K562 (cell line): Measurements from ENCODE around the gene HEXIM1. TPM values are rescaled to one million over a fixed set of nuclear protein-coding genes. Genes with fewer than 3 reads are reported as not detected.

ENCODE experiments used
- ATAC-seq: fragments of 200-7000 bp; cut with Tn5 transposase; 3 replicates; pipeline ENCODE4 v1.9.1; 2020; ENCODE audit warnings: moderate library complexity
- BruUV-seq: library from RNA; stranded (reverse); fragments of 400-500 nt; replicated peaks from 2 replicates; lab custom pipeline; 2021; lab: Mats Ljungman, UMichigan
- CTCF ChIA-PET: fragments of 300-600 bp; formaldehyde crosslinking; extraction: SDS; loops from one replicate; lab custom pipeline; 2021; ENCODE audit warnings: low intra/inter-chr PET ratio; lab: Yijun Ruan, JAX
- POLR2A ChIA-PET: fragments of 300-600, 350-650 bp; sonication (Branson Sonifier 250); formaldehyde crosslinking; extraction: SDS; loops from one replicate; lab custom pipeline; 2021; ENCODE audit warnings: antibody characterized with exemption, inconsistent platforms; lab: Yijun Ruan, JAX
- DNase-seq, 4 experiments: peaks; one replicate each; pipeline versions ENCODE4 v3.0.0 to v3.0.0-alpha.2; 2011 to 2018; ENCODE audit warnings: low spot score in 3 of 4, mixed read lengths in 3 of 4; ENCODE audit errors: extremely low read depth in 1 of 4
- FAIRE-seq: peaks from 2 replicates; lab custom pipeline; 2011; peaks lifted over from hg19 to GRCh38; lab: Jason Lieb, UNC
- H2AFZ ChIP-seq: 2 replicates; pipeline ENCODE4 v1.6.0; 2011; ENCODE audit warnings: low read depth, low read length, control low read depth, inconsistent platforms
- H3K27ac ChIP-seq: fragments of 200-600 bp; 3 replicates; pipeline ENCODE4 v1.8.0; 2011; ENCODE audit warnings: low read depth, mild to moderate bottlenecking, control low read depth, inconsistent platforms, low read length, moderate library complexity, mixed read lengths; ENCODE audit errors: extremely low read depth
- H3K27me3 ChIP-seq, 2 experiments: fragments of 300-600 bp in 1 of 2; 2 replicates in 1 of 2; 3 replicates in 1 of 2; pipeline versions ENCODE4 v1.6.0 to v1.8.0; 2011; ENCODE audit warnings: inconsistent platforms in 2 of 2, low read length in 2 of 2, mild to moderate bottlenecking in 1 of 2, mixed read lengths in 1 of 2, moderate library complexity in 1 of 2; ENCODE audit not compliant: control insufficient read depth in 2 of 2, insufficient read depth in 2 of 2
- H3K36me3 ChIP-seq: fragments of 300-600 bp; 3 replicates; pipeline ENCODE4 v1.8.0; 2011; ENCODE audit warnings: mild to moderate bottlenecking, low read length, inconsistent platforms; ENCODE audit not compliant: control insufficient read depth, insufficient read depth
- H3K4me1 ChIP-seq, 2 experiments: fragments of 200-600 bp in 1 of 2; replicated peaks in 1 of 2; 2 replicates in 1 of 2; 3 replicates in 1 of 2; pipeline versions ENCODE4 v1.5.1 to v1.8.0; 2011; ENCODE audit warnings: inconsistent platforms in 2 of 2, low read length in 2 of 2, mild to moderate bottlenecking in 1 of 2, mixed read lengths in 1 of 2, moderate library complexity in 1 of 2; ENCODE audit not compliant: control insufficient read depth in 2 of 2, insufficient read depth in 2 of 2
- H3K4me2 ChIP-seq: 2 replicates; pipeline ENCODE4 v1.6.1; 2011; ENCODE audit warnings: low read length, control low read depth, inconsistent platforms, mixed read lengths; ENCODE audit not compliant: insufficient read depth
- H3K4me3 ChIP-seq: fragments of 200-600 bp; sonication (generic), shearing (Covaris generic); 2 replicates; pipeline ENCODE4 v1.5.1; 2016; ENCODE audit warnings: control low read depth, inconsistent platforms
- H3K79me2 ChIP-seq: fragments of 200-600 bp; 3 replicates; pipeline ENCODE4 v1.8.0; 2011; ENCODE audit warnings: low read length, inconsistent platforms; ENCODE audit not compliant: control insufficient read depth, insufficient read depth
- H3K9ac ChIP-seq, 2 experiments: 2 replicates each; pipeline versions ENCODE4 v1.6.0 to v1.6.1; 2011; ENCODE audit warnings: low read depth in 2 of 2, low read length in 2 of 2, control low read depth in 1 of 2, inconsistent platforms in 1 of 2, mild to moderate bottlenecking in 1 of 2, mixed read lengths in 1 of 2; ENCODE audit not compliant: insufficient read depth in 1 of 2
- H3K9me1 ChIP-seq: one replicate; pipeline ENCODE4 v1.6.0; 2011; ENCODE audit warnings: inconsistent platforms, mild to moderate bottlenecking, low read length, moderate library complexity; ENCODE audit not compliant: control insufficient read depth, insufficient read depth
- H3K9me3 ChIP-seq: replicated peaks from 2 replicates; pipeline ENCODE4 v1.5.1; 2011; ENCODE audit warnings: low read depth, low read length, inconsistent platforms; ENCODE audit not compliant: control insufficient read depth, insufficient read depth
- H4K20me1 ChIP-seq: replicated peaks from 2 replicates; pipeline ENCODE4 v1.6.1; 2011; ENCODE audit warnings: low read length, inconsistent platforms, mixed read lengths; ENCODE audit not compliant: control insufficient read depth, insufficient read depth
- CBX8 ChIP-seq: fragments of 200-600 bp; sonication (generic); IDR thresholded peaks from 2 replicates; pipeline ENCODE4 v1.6.1; 2012; ENCODE audit warnings: borderline replicate concordance, mixed run types, low read depth, mild to moderate bottlenecking, moderate library complexity, mixed read lengths, low read length, control low read depth, inconsistent platforms; ENCODE audit not compliant: poor library complexity, severe bottlenecking; ENCODE audit errors: extremely low read depth
- CREBBP ChIP-seq: IDR thresholded peaks from one replicate; pipeline ENCODE4 v1.6.1; 2012; ENCODE audit warnings: low read depth, mild to moderate bottlenecking, control low read depth, inconsistent platforms, low read length
- HBP1 ChIP-seq: fragments of 450-650 bp; formaldehyde crosslinking; IDR thresholded peaks from 2 replicates; pipeline ENCODE4 v1.4.0; 2022; ENCODE audit warnings: missing genetic modification characterization
- MYNN ChIP-seq, 2 experiments: sonication (generic); formaldehyde crosslinking in 1 of 2; IDR thresholded peaks; 2 replicates each; pipeline versions ENCODE4 v1.5.0 to v1.6.1; 2016 to 2020; ENCODE audit warnings: antibody characterized with exemption in 1 of 2, missing genetic modification reagents in 1 of 2
- TCF7L2 ChIP-seq: fragments of 150-350 bp; IDR thresholded peaks from 2 replicates; pipeline ENCODE4 v1.6.1; 2016; ENCODE audit warnings: low read depth, mild to moderate bottlenecking, low read length, moderate library complexity
- TSHZ1 ChIP-seq: fragments of 250-450 bp; sonication (Bioruptor Pico); IDR thresholded peaks from 2 replicates; pipeline ENCODE4 v1.4.0; 2020; ENCODE audit warnings: mild to moderate bottlenecking, moderate library complexity
- ZFX ChIP-seq: sonication (generic); formaldehyde crosslinking; IDR thresholded peaks from 2 replicates; pipeline ENCODE4 v1.8.0; 2022; ENCODE audit warnings: mild to moderate bottlenecking, missing genetic modification reagents, moderate library complexity
- WGBS: fragments of 100-300 bp; shearing (Covaris generic); methylation state at CpG from one replicate; pipeline ENCODE4 v1.1.6; 2016; ENCODE audit warnings: low coverage, mixed read lengths; ENCODE audit not compliant: insufficient coverage; ENCODE audit errors: missing lambda C conversion rate; 5-methylcytosine and 5-hydroxymethylcytosine counted together
- in situ Hi-C: fragments of 300-500 bp; cut with MboI; formaldehyde crosslinking; loops from 4 replicates; pipeline ENCODE4 v1.15.0; 2018; ENCODE audit warnings: inconsistent platforms, mixed read lengths
- intact Hi-C: fragments of 100-400 bp; cut with micrococcal nuclease; formaldehyde crosslinking; loops from 2 replicates; pipeline ENCODE4 v1.14.2; 2022
- polyA plus RNA-seq, 8 experiments: library from polyadenylated mRNA; depleted of rRNA in 4 of 8; stranded (reverse) in 5 of 8; unstranded in 3 of 8; fragments of >200 nt; fragmentation: Nextera tagmentation in 2 of 8; fragmentation: Illumina TruSeq in 1 of 8; extraction: Ambion mirVana in 2 of 8; extraction: Trizol in 1 of 8; gene quantifications; 2 replicates each; pipeline versions ENCODE4 v1.2.1 to v1.2.3, GENCODE V29; 2011 to 2014; ENCODE audit warnings: inconsistent platforms in 1 of 8, missing spikeins in 1 of 8
- total RNA-seq, 7 experiments: library from RNA; depleted of rRNA in 6 of 7; stranded (reverse); fragments of >200 nt in 6 of 7; fragmentation: Illumina TruSeq in 2 of 7; extraction: Trizol in 2 of 7; gene quantifications; 2 replicates each; pipeline versions ENCODE4 v1.2.1 to v1.2.3, GENCODE V29; 2011 to 2021; ENCODE audit warnings: low replicate concordance in 1 of 7

The HEXIM1 gene
- total and polyA plus RNA-seq, 9 of the 15 experiments (the other 6 are each of a cell fraction or from before 2014, with no cell fraction given), result 1.4 to 28.3 (median 9.1) TPM

GRCh38 chr17:45129940-45130680 is 18.2 kb upstream of the HEXIM1 start:
- no peak for ATAC-seq
- H3K9me3 ChIP-seq, result no peaks in the 10 kb centered on the region; the same call in 1 of the 2 replicates
- H3K4me2 ChIP-seq, result no peak overlapping the region
- H3K4me3 ChIP-seq, result no peak overlapping the region
- POLR2A ChIA-PET, result interaction anchor here (5.2 kb wide), 1 partner anchor 19 kb away, joined by 48 read pairs; the partner anchor contains the start of gene HEXIM1
- 61% methylated on average over 13 of the region's 13 CpGs for WGBS
- no peak overlapping the region for H3K27ac ChIP-seq
- no peak for FAIRE-seq
- in situ Hi-C loops, result no loop called here
- DNase-seq, result no peak
- H4K20me1 ChIP-seq, result peaks cover 6% of the 10 kb centered on the region; the same call in 1 of the 2 replicates
- peaks cover 26 to 52% of the 10 kb centered on the region in 2 experiments; a peak in 4 of 5 replicates for H3K4me1 ChIP-seq
- BruUV-seq, result no TSS peak
- CTCF ChIA-PET, result interaction anchor here (1.1 to 1.6 kb wide), 2 partner anchors 31 to 350 kb away, joined by 3 to 5 read pairs; no protein-coding TSS in a partner anchor
- TF ChIP-seq ZFX (CRISPR knock-in tag) (0 out of 2 replicates have a peak, but pooled peaks have one; percentile 18), HBP1 (CRISPR knock-in tag) (no peak), CBX8 (no peak), MYNN (IDR thresholded peaks at IDR 0.05) (no peak), MYNN (CRISPR knock-in tag; IDR thresholded peaks at IDR 0.05) (no peak), TSHZ1 (CRISPR knock-in tag) (no peak), CREBBP (no peak), TCF7L2 (no peak)
- peak overlapping the region in 1 of 2 experiments; percentile 30; a peak in 2 of 4 replicates for H3K9ac ChIP-seq
- no peaks in the 10 kb centered on the region for H3K27me3 ChIP-seq
- H2AFZ ChIP-seq, result no peak overlapping the region
- no peaks in the 10 kb centered on the region for H3K36me3 ChIP-seq
- H3K79me2 ChIP-seq, result no peaks in the 10 kb centered on the region
- H3K9me1 ChIP-seq, result no peaks in the 10 kb centered on the region
- intact Hi-C loops, result loop anchor here (5.0 to 10.0 kb wide), 2 partner anchors 115 to 353 kb away; no protein-coding TSS in a partner anchor
